ENCODE data around the gene SPATA31C1.

SPATA31C1 gene

DNA sequence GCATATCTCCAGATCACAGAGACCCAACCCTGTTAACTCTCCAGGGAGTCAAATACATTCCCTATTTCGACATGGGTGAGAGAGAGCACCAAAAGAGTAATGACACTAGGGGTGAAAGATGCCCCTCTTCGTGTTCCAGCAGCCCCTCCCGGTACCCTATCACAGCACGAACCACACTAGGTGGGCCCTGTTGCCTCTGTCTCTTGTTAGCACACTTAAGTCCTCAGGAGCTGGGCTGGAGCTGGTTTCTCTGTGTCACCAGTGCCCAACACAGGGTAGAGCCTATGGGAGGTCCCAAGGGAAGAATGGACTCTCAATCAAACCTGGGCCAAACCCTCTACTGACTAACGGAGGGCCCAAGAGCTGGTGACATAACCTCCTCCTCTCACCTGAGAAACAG, 55.4 kb downstream of the SPATA31C1 start:
- ATAC-seq (ENCODE audit: insufficient read depth, low read depth) (no peak), DNase-seq (no peak)
- TF ChIP-seq, protein P1, sequence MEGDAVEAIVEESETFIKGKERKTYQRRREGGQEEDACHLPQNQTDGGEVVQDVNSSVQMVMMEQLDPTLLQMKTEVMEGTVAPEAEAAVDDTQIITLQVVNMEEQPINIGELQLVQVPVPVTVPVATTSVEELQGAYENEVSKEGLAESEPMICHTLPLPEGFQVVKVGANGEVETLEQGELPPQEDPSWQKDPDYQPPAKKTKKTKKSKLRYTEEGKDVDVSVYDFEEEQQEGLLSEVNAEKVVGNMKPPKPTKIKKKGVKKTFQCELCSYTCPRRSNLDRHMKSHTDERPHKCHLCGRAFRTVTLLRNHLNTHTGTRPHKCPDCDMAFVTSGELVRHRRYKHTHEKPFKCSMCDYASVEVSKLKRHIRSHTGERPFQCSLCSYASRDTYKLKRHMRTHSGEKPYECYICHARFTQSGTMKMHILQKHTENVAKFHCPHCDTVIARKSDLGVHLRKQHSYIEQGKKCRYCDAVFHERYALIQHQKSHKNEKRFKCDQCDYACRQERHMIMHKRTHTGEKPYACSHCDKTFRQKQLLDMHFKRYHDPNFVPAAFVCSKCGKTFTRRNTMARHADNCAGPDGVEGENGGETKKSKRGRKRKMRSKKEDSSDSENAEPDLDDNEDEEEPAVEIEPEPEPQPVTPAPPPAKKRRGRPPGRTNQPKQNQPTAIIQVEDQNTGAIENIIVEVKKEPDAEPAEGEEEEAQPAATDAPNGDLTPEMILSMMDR (IDR thresholded peaks at IDR 0.05; ENCODE audit: borderline replicate concordance, extremely low read depth, low read length, poor library complexity, severe bottlenecking), result no peak
- TF ChIP-seq EZH2 (IDR thresholded peaks at IDR 0.05; ENCODE audit: borderline replicate concordance, low read depth, low read length, severe bottlenecking), result no peak
- H3K79me2 ChIP-seq (ENCODE audit: insufficient read depth, low read length), result no peaks in the 10 kb centered on the region
- H2AFZ ChIP-seq (ENCODE audit: low read depth, low read length), result no peak overlapping the region
- H4K20me1 ChIP-seq (ENCODE audit: insufficient read depth, low read length), result no peaks in the 10 kb centered on the region
- no peak overlapping the region for H3K27ac ChIP-seq (ENCODE audit: low read length)
- H3K4me3 ChIP-seq (ENCODE audit: low read depth in 1 of 2, low read length in 2 of 2), result no peak overlapping the region
- no peaks in the 10 kb centered on the region for H3K36me3 ChIP-seq (ENCODE audit: insufficient read depth, low read length)
- H3K9ac ChIP-seq (ENCODE audit: low read depth, low read length), result no peak overlapping the region
- H3K4me1 ChIP-seq (ENCODE audit: insufficient read depth, low read length), result no peaks in the 10 kb centered on the region
- no peaks in the 10 kb centered on the region for H3K9me3 ChIP-seq (ENCODE audit: insufficient read depth, low read length, severe bottlenecking)
- no peak overlapping the region for H3K4me2 ChIP-seq (ENCODE audit: insufficient read depth, low read length)
- H3K27me3 ChIP-seq (ENCODE audit: insufficient read depth, low read length, poor library complexity), result no peaks in the 10 kb centered on the region
